Adipocyte (in vitro differentiated cells): Measurements from ENCODE around the gene DAPK1.

Experiments used
- DNase-seq: peaks from one replicate; pipeline ENCODE4 v3.0.0-alpha.2; 2015; ENCODE audit warnings: low read depth
- H3K27me3 ChIP-seq: replicated peaks from 2 replicates; pipeline ENCODE4 v1.7.0; 2013; ENCODE audit warnings: mild to moderate bottlenecking, low read length, moderate library complexity; ENCODE audit not compliant: control insufficient read depth, insufficient read depth
- H3K36me3 ChIP-seq: 2 replicates; pipeline ENCODE4 v1.7.0; 2013; ENCODE audit warnings: low read length, mild to moderate bottlenecking, moderate library complexity; ENCODE audit not compliant: control insufficient read depth, insufficient read depth, severe bottlenecking
- H3K4me1 ChIP-seq: 2 replicates; pipeline ENCODE4 v1.7.0; 2013; ENCODE audit warnings: mild to moderate bottlenecking, low read length, moderate library complexity; ENCODE audit not compliant: control insufficient read depth, insufficient read depth
- H3K4me3 ChIP-seq: 2 replicates; pipeline ENCODE4 v1.7.0; 2013; ENCODE audit warnings: mild to moderate bottlenecking, low read length, moderate library complexity
- H3K9ac ChIP-seq: 2 replicates; pipeline ENCODE4 v1.7.0; 2013; ENCODE audit warnings: mild to moderate bottlenecking, low read length, moderate library complexity
- H3K9me3 ChIP-seq: 2 replicates; pipeline ENCODE4 v1.7.0; 2013; ENCODE audit warnings: mild to moderate bottlenecking, low read length, moderate library complexity; ENCODE audit not compliant: control insufficient read depth

The DAPK1 gene

DNA sequence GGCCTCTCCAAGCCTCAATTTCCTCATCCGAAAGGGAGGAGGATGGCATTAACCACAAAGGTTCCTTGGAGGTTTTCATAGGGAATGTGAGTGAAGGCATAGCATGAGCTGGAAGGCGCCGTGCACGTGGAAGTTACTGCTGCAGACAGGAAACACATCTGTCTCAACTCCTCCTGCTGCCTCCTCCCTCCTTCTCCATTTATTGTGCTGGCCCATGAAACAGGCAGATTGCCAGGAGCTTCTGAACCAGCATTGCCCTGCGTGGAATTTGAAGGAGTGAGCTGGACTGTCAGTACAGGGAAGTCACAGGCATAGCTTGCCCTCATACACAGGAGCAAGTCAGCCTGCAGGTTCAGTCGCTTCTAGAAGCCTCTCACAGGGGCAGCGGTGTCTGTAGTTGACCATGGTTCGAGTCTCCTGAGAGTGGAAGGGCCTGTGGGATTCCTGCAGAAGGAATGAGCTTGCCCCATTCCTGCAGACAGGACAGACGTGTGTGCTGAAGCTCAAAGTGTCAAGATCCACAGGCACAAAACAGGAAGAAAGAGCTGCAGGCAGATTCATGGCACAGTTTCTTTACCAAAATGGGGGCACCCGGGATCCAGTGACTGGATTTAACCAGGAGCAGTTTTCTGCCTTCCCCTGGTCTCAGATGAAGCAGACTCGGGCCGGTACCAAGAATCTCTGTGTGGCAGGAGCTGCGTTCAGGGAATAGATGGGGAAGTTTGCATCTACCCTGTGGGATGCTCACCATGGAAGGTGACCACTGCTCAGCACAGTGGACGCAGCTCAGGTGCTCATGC lies 179.5 kb downstream of the DAPK1 start:
- peaks cover 2% of the 10 kb centered on the region for H3K4me1 ChIP-seq
- no peak overlapping the region for H3K4me3 ChIP-seq
- H3K27me3 ChIP-seq, result no peaks in the 10 kb centered on the region
- peaks cover 7% of the 10 kb centered on the region for H3K36me3 ChIP-seq
- peak; percentile 35 for DNase-seq
- H3K9me3 ChIP-seq, result no peaks in the 10 kb centered on the region
- H3K9ac ChIP-seq, result no peak overlapping the region

DNA sequence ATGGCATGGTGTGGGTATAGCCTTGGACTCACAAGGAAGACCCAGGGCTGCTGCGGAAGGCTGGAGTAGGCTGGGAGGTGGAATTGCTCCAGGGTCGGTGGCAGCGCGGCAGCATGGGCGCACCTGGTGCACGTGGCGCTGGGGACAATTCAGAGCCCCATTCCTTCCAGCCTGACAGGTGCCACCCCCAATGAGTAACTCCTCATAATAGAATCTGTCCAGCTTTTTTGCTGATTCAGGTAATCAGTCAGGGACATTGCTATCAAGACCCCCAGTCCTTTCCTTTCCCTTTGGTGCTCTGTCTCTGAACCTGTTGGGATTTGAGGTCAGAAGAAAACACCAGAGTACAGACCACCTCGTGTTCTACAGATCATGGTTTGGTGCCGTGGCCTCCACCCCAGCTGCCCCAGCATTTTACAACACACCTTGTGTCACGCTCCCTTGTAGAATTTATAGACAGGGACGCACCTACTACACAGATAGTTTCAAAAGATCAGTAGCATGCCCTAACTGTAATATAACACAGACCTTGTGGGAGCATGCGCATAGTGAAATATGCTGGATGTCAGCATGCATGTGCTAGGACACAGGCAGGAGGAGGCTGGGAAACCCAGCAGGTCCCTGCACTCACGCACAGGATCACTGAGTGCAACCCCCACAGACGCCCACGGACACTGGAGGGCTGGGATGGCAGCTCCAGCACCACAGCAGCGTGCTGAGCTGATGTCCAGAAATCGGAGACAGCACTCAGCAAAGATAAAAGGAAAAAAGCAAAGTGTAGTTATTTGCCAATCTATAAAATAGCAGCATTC lies 180.3 kb downstream of the DAPK1 start:
- H3K36me3 ChIP-seq, result peaks cover 10% of the 10 kb centered on the region
- H3K4me3 ChIP-seq, result no peak overlapping the region
- no peak overlapping the region for H3K9ac ChIP-seq
- H3K27me3 ChIP-seq, result no peaks in the 10 kb centered on the region
- no peaks in the 10 kb centered on the region for H3K9me3 ChIP-seq
- DNase-seq, result no peak
- peaks cover 2% of the 10 kb centered on the region for H3K4me1 ChIP-seq

DNA sequence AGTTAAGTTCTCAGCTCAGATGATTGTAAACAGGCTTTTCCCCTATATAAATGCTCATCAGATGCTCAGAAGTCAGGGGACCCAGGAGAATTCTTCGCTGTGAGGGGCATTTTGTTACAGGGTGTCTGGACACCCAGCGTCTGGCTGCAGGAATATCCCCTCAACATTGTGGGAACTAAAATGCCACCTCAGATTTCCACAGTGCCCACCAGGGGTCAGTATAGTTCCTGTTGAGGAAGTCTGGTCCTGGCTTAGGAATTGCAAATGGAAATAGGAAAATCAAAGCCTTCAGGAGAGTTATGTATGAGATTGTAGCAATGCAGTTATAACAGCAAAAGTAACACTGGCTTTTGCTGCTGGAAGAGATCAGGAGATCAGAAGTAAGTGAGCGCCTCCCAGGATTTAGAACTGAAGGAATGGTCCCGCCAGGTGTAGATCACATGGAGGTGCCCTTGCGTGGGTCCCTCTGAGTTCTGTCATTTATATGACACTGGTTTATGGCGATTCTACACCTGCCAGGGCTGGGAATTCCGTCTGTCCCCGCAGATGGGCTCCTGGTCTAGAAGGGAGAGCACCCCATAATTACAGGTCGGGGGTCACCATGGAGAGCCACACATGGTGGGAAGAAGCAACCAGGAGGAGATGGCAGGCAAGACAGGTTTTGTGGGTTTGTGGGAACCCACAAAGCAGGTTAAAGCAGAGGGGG lies 181.1 kb downstream of the DAPK1 start:
- Histone ChIP-seq H3K4me1 (peaks cover 2% of the 10 kb centered on the region), H3K9me3 (no peaks in the 10 kb centered on the region), H3K36me3 (peaks cover 10% of the 10 kb centered on the region), H3K9ac (no peak overlapping the region), H3K4me3 (no peak overlapping the region), H3K27me3 (no peaks in the 10 kb centered on the region)
- DNase-seq, result peak; percentile 92

DNA sequence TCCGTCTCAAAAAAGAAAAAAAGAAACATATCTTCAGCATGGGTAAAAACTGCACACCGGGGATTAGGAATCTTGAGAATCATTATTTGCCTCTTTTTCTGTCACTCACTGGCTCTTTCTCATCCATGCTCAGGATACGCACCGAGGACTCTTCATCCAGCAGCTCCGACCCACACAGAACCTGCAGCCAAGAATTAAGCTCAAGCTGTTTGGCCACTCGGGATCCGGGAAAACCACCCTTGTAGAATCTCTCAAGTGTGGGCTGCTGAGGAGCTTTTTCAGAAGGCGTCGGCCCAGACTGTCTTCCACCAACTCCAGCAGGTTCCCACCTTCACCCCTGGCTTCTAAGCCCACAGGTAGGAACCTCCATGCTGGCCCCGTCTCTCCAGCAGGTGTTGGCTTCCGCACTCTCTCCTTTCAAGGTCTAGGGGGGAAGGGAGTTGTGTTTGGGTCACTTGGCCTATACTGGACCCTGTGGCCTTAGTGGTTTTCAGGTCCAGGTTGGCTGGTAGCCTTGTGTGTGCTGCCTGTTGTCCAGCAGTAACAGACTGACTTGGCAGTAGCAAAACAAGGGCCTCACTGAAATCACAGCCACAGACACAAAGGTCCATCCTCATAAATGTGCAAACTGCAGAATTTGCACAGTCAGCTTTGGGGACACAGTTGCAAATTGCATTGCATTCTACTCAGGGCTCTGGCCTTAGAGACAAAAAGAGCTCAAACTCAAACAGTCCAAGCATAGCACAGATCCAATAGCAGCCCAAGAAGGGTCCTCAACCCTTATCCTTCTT lies 183.8 kb downstream of the DAPK1 start:
- H3K9me3 ChIP-seq, result no peaks in the 10 kb centered on the region
- H3K9ac ChIP-seq, result no peak overlapping the region
- DNase-seq, result no peak
- H3K4me3 ChIP-seq, result no peak overlapping the region
- H3K27me3 ChIP-seq, result no peaks in the 10 kb centered on the region
- H3K36me3 ChIP-seq, result peaks cover 10% of the 10 kb centered on the region
- peaks cover 18% of the 10 kb centered on the region for H3K4me1 ChIP-seq

DNA sequence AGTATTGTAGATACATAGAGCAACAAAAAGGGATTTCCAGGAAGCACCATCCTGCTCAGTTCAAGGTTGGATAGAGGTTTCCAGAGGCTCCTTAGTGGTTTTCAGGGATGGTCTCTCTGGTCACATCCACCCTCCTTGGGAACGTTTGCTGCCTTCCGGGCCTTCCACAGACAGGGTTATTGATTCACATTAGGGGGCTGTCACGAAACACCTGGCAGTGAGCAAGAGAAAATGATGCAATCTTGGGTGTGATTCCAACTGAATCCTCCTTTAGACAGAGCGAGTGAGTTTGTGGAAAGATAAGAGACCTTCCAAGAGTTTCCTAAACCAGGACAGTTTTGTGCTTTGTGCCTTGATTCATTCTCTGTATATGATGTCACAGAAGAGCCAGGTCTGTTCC lies 184.4 kb downstream of the DAPK1 start:
- no peaks in the 10 kb centered on the region for H3K27me3 ChIP-seq
- DNase-seq, result no peak
- H3K4me1 ChIP-seq, result peaks cover 18% of the 10 kb centered on the region
- no peak overlapping the region for H3K4me3 ChIP-seq
- no peak overlapping the region for H3K9ac ChIP-seq
- H3K9me3 ChIP-seq, result no peaks in the 10 kb centered on the region
- H3K36me3 ChIP-seq, result peaks cover 10% of the 10 kb centered on the region

DNA sequence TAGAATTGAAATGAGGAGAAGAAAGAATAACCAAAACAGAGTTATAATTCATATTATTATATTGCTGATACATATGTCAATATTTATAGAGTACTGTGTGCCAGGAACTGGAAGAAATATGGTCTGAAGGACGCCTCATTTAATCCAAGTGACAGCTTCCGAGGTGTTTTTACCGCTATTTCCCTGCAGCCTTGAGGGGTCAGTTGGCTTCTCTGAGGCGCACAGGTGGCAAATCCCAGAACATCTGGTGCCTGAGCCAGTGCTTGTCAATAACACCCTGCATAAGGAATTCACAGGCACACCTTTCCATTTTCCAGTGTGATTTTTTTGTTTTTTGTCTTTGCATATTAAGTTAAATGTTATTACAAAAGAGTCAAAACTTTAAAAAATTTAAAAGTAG lies 185.0 kb downstream of the DAPK1 start:
- no peak overlapping the region for H3K9ac ChIP-seq
- DNase-seq, result no peak
- peaks cover 10% of the 10 kb centered on the region for H3K36me3 ChIP-seq
- H3K4me1 ChIP-seq, result peaks cover 18% of the 10 kb centered on the region
- no peaks in the 10 kb centered on the region for H3K9me3 ChIP-seq
- no peaks in the 10 kb centered on the region for H3K27me3 ChIP-seq
- H3K4me3 ChIP-seq, result no peak overlapping the region

DNA sequence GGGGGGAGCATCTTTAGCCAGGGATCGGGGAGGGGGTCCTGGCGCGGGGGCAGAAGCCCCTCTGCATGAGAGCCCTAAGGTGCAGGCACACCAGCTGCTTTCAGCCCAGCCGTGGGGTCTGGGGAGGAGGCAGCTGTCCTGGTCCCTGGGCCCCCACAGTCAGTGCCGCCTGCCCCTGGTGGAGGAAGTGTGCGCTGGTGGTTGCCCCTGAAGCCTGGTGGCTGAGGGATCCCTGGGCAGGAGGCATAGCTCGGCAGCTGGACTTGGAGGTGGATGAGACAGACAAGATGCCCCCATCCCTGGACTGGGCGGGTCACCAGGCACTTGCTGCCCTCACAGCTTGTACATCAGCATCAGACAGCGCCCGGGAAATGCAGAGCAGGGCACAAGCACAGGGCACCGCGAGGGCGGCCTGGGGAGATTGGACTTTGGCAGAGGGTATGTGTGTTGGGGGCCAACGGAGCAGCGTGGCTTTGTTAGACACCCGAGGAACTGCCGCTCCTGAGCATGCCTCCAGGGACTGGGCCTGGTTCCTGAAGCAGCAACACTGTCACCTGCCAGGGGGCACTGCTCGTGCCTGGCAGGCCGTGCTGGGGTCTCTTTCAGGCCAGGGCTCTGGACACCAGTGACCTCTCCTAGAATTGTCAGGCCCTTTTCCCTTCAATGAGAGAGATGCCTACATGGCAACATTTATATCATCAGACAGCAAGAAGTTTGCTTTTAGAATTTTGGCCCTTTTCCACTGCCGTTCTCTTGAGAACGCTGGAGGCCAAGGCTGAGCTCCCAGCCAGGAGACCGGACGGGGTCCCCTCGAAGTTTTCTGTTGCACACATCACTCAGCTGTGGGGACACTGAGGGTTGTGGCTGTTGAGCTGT lies 186.3 kb downstream of the DAPK1 start:
- Histone ChIP-seq H3K4me1 (peaks cover 16% of the 10 kb centered on the region), H3K4me3 (no peak overlapping the region), H3K9me3 (no peaks in the 10 kb centered on the region), H3K9ac (peak overlapping the region; percentile 29), H3K27me3 (no peaks in the 10 kb centered on the region), H3K36me3 (peaks cover 10% of the 10 kb centered on the region)
- no peak for DNase-seq

DNA sequence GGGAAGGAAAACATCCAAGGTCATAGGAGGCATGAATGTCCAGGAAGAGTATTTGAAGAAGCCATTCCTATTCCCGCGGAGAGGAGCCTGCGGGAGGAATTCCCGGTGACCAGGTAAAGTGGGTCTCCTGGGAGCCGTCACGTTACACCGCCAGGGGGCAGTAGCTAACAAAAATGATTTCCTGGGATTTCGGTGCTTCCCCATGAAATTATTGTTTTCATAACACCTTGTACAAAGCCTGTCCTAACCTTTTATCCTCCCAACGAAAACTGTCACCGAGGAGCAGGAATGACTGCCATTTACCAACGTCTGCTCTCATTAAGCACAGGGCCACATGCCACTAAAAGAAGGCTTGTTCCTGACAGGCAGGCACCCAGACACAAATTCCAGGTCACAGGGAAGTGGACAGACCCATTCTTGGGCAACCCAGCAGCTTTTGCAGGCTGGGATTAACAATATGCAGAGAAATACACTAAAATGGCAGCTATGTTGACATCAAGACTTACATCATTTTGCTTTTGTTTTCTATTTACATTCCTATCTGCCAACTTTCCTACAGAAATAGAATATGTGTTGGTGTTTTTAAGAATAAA lies 187.1 kb downstream of the DAPK1 start:
- peaks cover 10% of the 10 kb centered on the region for H3K36me3 ChIP-seq
- peaks cover 16% of the 10 kb centered on the region for H3K4me1 ChIP-seq
- H3K9me3 ChIP-seq, result no peaks in the 10 kb centered on the region
- DNase-seq, result peak; percentile 67
- no peak overlapping the region for H3K4me3 ChIP-seq
- no peaks in the 10 kb centered on the region for H3K27me3 ChIP-seq
- peak overlapping the region; percentile 29 for H3K9ac ChIP-seq

DNA sequence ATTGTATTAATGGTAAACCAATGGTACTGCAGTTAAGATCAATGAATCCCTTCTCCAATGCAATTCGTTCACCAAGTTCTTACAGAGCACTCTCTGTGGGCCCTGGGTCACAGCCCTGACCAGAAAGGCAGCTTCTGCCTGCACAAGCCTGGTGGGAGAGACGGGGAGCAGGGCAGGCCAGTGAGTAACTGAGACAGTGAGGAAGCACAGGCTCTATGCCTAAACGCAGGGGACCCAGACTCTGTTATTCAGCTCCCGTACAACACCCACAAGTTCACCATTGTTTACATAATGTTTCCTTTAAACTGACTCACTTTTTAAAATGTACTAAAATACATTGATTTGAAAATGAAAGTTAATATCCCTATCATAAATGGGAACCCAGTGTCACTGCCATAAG lies 187.8 kb downstream of the DAPK1 start:
- peaks cover 10% of the 10 kb centered on the region for H3K36me3 ChIP-seq
- no peak for DNase-seq
- H3K4me1 ChIP-seq, result peaks cover 16% of the 10 kb centered on the region
- no peak overlapping the region for H3K4me3 ChIP-seq
- H3K27me3 ChIP-seq, result no peaks in the 10 kb centered on the region
- no peaks in the 10 kb centered on the region for H3K9me3 ChIP-seq
- no peak overlapping the region for H3K9ac ChIP-seq
